Thyroid gland (tissue), 4 donors: Measurements from ENCODE around the gene CNTLN. TPM values are rescaled to one million over a fixed set of nuclear protein-coding genes. Genes with fewer than 3 reads are reported as not detected.
"Not testable (repeated sequence)": the region's sequence is repeated elsewhere in the genome, so short reads cannot be mapped to it uniquely, and the experiment has no call there.

Source experiments
- DNase-seq, 2 donors: peaks; one replicate each; pipeline ENCODE4 v3.0.0-alpha.2; 2019
- H3K27ac ChIP-seq, 3 donors: fragments of 200-600 bp; sonication (generic); 1 replicate in 2 of 3; 2 replicates in 1 of 3; pipeline ENCODE4 v1.5.1; 2016 to 2019; ENCODE audit warnings: mild to moderate bottlenecking in 1 of 3, moderate library complexity in 1 of 3
- H3K27me3 ChIP-seq: fragments of 200-600 bp; sonication (generic); one replicate; pipeline ENCODE4 v1.5.1; 2019
- H3K36me3 ChIP-seq, 2 donors: fragments of 200-600 bp; sonication (generic); one replicate each; pipeline ENCODE4 v1.5.1; 2016 to 2019
- H3K4me1 ChIP-seq, 2 donors: fragments of 200-600 bp; sonication (generic); one replicate each; pipeline ENCODE4 v1.5.1; 2017 to 2019
- H3K4me3 ChIP-seq, 3 donors: fragments of 200-600 bp; sonication (generic); replicated peaks in 1 of 3; 1 replicate in 2 of 3; 2 replicates in 1 of 3; pipeline ENCODE4 v1.5.1; 2016; ENCODE audit warnings: mild to moderate bottlenecking in 1 of 3
- H3K9me3 ChIP-seq: fragments of 200-600 bp; sonication (generic); one replicate; pipeline ENCODE4 v1.5.1; 2017
- POLR2A ChIP-seq, 2 donors: fragments of 450-650 bp; IDR thresholded peaks; one replicate each; pipeline ENCODE4 v1.6.1; 2017; ENCODE audit warnings: antibody characterized with exemption in 2 of 2, mild to moderate bottlenecking in 2 of 2, moderate library complexity in 1 of 2
- WGBS, 2 donors: methylation state at CpG; one replicate each; pipeline ENCODE4 v1.1.5; 2017; 5-methylcytosine and 5-hydroxymethylcytosine counted together
- intact Hi-C: fragments of 100-400 bp; cut with DNase I; formaldehyde crosslinking; loops from one replicate; pipeline ENCODE4 v1.15.1; 2023
- total RNA-seq, 4 donors: library from RNA; depleted of rRNA; stranded (reverse); fragments of >200 nt; gene quantifications; one replicate each; pipeline ENCODE4 v1.2.3, GENCODE V29; 2016
- TF ChIP-seq, protein P1 (sequence below), 6 experiments: fragments of 200-600 bp in 3 of 6; fragments of 450-650 bp in 3 of 6; sonication (generic) in 3 of 6; IDR thresholded peaks; one replicate each; pipeline ENCODE4 v1.5.1; 2016 to 2019; ENCODE audit warnings: antibody characterized with exemption in 6 of 6, mild to moderate bottlenecking in 2 of 6, inconsistent platforms in 1 of 6, moderate library complexity in 1 of 6

Gene CNTLN
- total RNA-seq, 4 donors from 2014 or later: 10.0 to 16.1 (median 12.2) TPM

- no peaks in the 10 kb centered on the region for H3K27me3 ChIP-seq
- TF ChIP-seq POLR2A (IDR thresholded peaks at IDR 0.05): no peak
- TF ChIP-seq, protein P1, sequence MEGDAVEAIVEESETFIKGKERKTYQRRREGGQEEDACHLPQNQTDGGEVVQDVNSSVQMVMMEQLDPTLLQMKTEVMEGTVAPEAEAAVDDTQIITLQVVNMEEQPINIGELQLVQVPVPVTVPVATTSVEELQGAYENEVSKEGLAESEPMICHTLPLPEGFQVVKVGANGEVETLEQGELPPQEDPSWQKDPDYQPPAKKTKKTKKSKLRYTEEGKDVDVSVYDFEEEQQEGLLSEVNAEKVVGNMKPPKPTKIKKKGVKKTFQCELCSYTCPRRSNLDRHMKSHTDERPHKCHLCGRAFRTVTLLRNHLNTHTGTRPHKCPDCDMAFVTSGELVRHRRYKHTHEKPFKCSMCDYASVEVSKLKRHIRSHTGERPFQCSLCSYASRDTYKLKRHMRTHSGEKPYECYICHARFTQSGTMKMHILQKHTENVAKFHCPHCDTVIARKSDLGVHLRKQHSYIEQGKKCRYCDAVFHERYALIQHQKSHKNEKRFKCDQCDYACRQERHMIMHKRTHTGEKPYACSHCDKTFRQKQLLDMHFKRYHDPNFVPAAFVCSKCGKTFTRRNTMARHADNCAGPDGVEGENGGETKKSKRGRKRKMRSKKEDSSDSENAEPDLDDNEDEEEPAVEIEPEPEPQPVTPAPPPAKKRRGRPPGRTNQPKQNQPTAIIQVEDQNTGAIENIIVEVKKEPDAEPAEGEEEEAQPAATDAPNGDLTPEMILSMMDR (IDR thresholded peaks at IDR 0.05): no peak
- no peak overlapping the region for H3K27ac ChIP-seq
- no peak overlapping the region for H3K4me3 ChIP-seq
- no peaks in the 10 kb centered on the region for H3K36me3 ChIP-seq
- no peaks in the 10 kb centered on the region for H3K9me3 ChIP-seq
- WGBS, 2 donors: 81 to 86% methylated on average over 5 of the region's 5 CpGs
- H3K4me1 ChIP-seq: no peaks in the 10 kb centered on the region
- no peak for DNase-seq
- intact Hi-C loops: no loop called here
Measured at GRCh38 chr9:17171309-17172094, 36.7 kb downstream of the CNTLN start.

DNA sequence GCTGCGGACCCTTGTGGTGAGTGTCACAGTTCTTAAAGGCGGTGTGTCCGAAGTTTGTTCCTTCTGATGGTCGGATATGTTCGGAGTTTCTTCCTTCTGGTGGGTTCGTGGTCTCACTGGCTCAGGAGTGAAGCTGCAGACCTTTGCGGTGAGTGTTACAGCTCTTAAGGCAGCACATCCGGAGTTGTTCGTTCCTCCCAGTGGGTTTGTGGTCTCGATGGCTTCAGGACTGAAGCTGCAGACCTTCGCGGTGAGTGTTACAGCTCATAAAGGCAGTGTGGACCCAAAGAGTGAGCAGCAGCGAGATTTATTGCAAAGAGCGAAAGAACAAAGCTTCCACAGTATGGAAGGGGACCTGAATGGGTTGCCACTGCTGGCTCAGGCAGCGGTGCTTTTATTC lies 42.7 kb downstream of the CNTLN start:
- H3K27ac ChIP-seq, H3K36me3 ChIP-seq, H3K4me1 ChIP-seq, H3K27me3 ChIP-seq, H3K4me3 ChIP-seq, DNase-seq, H3K9me3 ChIP-seq, intact Hi-C loops: not testable (repeated sequence)
- 95% methylated on average over 15 of the region's 15 CpGs for WGBS, 2 donors

DNA sequence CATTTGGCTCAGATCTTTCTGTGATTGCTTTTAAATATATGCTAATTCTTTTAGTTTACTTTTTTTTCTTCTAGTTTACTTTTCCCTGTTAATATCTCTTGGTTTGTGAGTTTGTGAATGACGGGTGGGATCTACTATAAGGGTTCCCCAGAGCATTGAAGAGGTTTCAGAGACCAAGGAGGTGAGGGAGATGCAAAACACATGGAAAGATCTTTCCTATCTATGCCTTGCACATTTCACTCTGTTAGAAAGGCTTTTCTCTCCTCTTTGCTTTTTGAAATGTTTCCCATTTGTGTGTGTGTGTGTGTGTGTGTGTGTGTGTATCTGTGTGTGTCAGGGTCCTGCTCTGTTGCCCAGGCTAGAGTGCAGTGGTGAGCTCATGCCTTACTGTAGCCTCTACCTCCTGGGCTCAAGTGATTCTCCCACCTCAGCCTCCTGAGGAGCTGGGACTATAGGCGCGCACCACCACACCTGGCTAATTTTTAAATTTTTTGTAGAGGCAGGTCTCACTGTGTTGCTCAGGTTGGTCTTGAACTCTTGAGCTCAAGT lies 50.7 kb downstream of the CNTLN start:
- intact Hi-C loops: no loop called here
- no peaks in the 10 kb centered on the region for H3K36me3 ChIP-seq
- WGBS, 2 donors: 90% methylated on average over 3 of the region's 3 CpGs

GRCh38 chr9:17191082-17191481 lies 56.2 kb downstream of the CNTLN start:
- Histone ChIP-seq H3K27ac (no peak overlapping the region), H3K4me1 (no peaks in the 10 kb centered on the region), H3K9me3 (no peaks in the 10 kb centered on the region), H3K4me3 (no peak overlapping the region), H3K36me3 (no peaks in the 10 kb centered on the region), H3K27me3 (no peaks in the 10 kb centered on the region)
- TF ChIP-seq POLR2A (IDR thresholded peaks at IDR 0.05): no peak
- TF ChIP-seq, protein P1 (IDR thresholded peaks at IDR 0.05): no peak
- no peak for DNase-seq
- intact Hi-C loops: no loop called here

More for the DNA sequence above, 50.7 kb downstream of the CNTLN start:
- Histone ChIP-seq H3K9me3 (no peaks in the 10 kb centered on the region), H3K27me3 (no peaks in the 10 kb centered on the region), H3K27ac (no peak overlapping the region), H3K4me1 (no peaks in the 10 kb centered on the region), H3K4me3 (no peak overlapping the region)
- DNase-seq: no peak
- TF ChIP-seq POLR2A (IDR thresholded peaks at IDR 0.05): no peak
- TF ChIP-seq, protein P1 (IDR thresholded peaks at IDR 0.05): no peak

- WGBS, 2 donors: 43 to 63% methylated on average over 3 to 8 of the region's 8 CpGs
- Histone ChIP-seq H3K27me3 (no peaks in the 10 kb centered on the region), H3K36me3 (no peaks in the 10 kb centered on the region), H3K4me3 (no peak overlapping the region), H3K27ac (no peak overlapping the region), H3K9me3 (no peaks in the 10 kb centered on the region), H3K4me1 (no peaks in the 10 kb centered on the region)
- DNase-seq: no peak
- intact Hi-C loops: no loop called here
- TF ChIP-seq POLR2A (IDR thresholded peaks at IDR 0.05): no peak
- TF ChIP-seq, protein P1 (IDR thresholded peaks at IDR 0.05): no peak
Measured at GRCh38 chr9:17204611-17205152, 69.8 kb downstream of the CNTLN start.
